Measurements from ENCODE around the gene DUXB.

Gene DUXB

DNA sequence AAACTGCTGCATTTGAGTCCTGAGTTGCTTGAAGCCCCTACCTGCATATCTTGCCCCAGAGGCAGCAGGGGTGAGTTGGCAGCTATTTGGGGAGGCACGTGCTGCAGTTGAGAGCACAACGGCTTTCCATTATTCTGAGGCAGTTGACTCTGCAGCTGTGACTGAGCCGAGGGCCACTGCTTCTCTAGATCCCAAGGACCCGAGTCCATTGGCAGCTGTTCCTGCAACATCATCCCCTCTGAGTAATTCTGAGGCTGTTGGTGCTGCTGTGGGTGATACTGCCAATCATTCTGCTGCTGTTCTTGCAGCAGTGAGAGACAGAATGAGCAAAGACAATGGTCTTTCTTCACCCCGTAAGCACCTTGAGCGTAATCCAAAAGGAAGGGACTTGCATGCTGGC is 40.9 kb downstream of the DUXB start:
- no peak for DNase-seq (ENCODE audit: low spot score)

GRCh38 chr16:75658175-75658574 is 43.1 kb downstream of the DUXB start:
- DNase-seq (ENCODE audit: low spot score) = no peak

- no peak for DNase-seq (ENCODE audit: low spot score)
Measured at GRCh38 chr16:75653922-75654321, 47.3 kb downstream of the DUXB start.

DNA sequence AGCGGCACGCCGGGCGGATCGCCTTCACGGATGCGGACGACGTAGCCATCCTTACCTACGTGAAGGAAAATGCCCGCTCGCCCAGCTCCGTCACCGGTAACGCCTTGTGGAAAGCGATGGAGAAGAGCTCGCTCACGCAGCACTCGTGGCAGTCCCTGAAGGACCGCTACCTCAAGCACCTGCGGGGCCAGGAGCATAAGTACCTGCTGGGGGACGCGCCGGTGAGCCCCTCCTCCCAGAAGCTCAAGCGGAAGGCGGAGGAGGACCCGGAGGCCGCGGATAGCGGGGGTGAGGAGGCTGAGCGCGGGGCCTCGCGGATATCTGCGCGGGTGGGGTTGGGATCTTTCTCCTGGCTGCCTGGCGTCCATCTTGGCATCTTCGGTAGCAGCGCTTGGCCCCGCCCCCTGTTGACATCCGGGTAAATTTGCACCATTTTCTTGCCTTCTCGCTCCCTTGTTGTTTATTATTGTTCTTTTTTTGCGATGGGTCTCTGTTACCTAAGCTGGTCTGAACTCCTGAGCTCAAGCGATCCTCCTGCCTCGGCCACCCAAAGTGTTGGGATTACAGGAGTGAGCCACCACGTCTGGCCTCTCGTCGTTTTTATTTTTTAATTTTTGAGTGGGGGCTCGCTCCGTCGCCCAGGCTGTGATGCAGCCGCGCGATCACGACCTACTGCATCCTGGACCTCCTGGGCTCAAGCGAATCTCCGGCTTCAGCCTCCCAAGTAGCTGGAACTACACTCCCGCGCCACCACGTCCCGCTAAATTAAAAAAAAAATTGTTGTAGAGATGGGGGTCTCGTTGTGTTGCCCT is 52.8 kb downstream of the DUXB start:
- peak; percentile 85 for DNase-seq (ENCODE audit: low spot score)

DNA sequence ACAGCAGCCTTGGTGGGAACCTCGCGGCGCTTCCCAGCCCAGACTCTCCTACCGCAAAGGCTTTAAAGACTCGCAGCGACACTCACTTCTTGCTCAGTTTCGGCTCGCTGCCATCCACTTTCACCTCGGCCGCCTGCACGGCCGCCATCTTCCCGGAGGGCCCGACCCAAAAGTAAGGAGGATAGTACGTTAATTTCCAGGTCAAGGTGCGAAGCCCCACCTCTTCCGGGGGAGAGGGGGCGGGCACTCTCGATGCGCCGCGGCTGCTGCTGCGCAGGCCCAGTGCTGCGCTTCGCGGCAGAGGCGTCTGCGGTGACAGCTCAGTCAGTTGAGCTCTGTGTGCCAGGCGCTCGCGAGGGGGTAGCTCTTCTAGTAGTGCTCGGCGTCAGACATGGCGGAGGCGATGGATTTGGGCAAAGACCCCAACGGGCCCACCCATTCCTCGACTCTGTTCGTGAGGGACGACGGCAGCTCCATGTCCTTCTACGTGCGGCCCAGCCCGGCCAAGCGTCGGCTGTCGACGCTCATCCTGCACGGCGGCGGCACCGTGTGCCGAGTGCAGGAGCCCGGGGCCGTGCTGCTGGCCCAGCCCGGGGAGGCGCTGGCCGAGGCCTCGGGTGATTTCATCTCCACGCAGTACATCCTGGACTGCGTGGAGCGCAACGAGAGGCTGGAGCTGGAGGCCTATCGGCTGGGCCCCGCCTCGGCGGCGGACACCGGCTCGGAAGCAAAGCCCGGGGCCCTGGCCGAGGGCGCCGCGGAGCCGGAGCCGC is 53.6 kb downstream of the DUXB start, which contains the start of the genes KARS1 and TERF2IP:
Gene KARS1 (minus strand): TSS at position 174 of the 773 bp plus-strand sequence. CDS start 26 bp downstream, at position 148.
Gene TERF2IP (plus strand): TSS at position 282 of the 773 bp plus-strand sequence. CDS start 110 bp downstream, at position 392.
- peak; percentile 95 for DNase-seq (ENCODE audit: low spot score)

GRCh38 chr16:75647112-75647491 is 54.2 kb downstream of the DUXB start:
- DNase-seq (ENCODE audit: low spot score) = no peak

GRCh38 chr16:75644240-75645012 is 56.8 kb downstream of the DUXB start:
- peak; percentile 43 for DNase-seq (ENCODE audit: low spot score)

All from CD4-positive, alpha-beta T cell treated with Interleukin-2 at 100 ng/mL for 4 hours (primary cell).